Measurements from ENCODE around the gene IDI2.

Gene IDI2

DNA sequence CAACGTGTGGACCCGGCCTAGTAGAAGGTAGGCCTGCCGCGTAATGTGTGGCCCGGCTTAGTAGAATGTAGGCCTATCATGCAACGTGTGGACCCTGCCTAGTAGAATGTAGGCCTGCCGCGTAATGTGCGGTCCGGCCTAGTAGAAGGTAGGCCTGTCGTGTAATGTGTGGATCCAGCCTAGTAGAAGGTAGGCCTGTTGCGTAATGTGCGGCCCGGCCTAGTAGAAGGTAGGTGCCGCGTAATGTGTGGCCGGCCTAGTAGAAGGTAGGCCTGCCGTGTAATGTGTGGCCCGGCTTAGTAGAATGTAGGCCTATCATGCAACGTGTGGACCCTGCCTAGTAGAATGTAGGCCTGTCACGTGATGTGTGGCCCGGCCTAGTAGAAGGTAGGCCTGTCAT lies 49.3 kb downstream of the IDI2 start:
- DNase-seq: no peak

DNA sequence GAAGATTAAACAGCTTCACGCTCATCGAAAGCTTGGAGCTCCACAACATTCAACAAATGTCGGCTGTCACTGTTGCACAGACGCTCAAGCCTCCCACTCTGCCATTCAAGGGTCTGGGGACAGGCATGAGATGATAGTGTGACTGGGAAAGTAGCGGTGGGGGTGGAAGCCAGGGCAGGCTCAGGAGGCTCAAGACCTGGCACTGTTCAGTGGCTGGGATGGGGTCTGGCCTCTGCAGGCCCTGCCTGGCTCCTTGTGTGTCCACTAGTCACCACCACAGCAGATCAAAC lies 50.9 kb downstream of the IDI2 start:
- DNase-seq: no peak

DNA sequence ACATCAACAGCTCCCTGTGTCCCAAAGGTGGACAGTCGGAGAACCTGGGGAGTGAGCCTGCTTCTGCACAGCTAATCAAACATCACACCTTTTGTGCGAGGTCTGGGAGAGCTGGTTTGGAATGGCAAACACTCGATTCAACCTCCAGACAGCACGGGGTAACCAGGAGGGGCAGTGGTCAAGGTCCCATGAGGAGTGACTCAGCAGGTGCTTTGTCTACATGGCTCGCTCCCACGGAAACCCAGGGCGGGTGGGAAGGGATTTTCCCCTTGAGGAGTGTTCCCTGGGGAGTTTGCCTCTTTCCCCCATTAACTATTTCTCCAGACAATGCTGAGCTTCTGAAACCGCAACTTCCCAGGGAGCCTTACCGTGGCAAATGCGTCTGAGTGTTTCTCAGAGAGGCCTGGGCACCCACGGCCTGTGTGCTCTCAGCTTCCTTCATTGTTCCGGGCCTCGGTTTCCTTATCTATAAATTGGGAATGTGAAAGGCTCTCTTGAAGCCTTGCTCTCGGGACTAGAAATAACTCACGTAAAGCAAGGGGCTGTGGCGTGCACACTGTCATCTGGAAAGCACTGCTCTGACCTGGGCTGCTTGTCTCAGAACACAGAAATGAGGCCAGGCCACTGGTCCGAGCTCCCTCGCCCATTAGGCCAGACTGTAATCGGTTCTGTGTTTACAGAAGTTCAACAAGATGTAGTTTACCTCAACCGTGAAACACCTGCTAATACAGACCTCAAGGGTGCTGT lies 51.4 kb downstream of the IDI2 start:
- DNase-seq: no peak

DNA sequence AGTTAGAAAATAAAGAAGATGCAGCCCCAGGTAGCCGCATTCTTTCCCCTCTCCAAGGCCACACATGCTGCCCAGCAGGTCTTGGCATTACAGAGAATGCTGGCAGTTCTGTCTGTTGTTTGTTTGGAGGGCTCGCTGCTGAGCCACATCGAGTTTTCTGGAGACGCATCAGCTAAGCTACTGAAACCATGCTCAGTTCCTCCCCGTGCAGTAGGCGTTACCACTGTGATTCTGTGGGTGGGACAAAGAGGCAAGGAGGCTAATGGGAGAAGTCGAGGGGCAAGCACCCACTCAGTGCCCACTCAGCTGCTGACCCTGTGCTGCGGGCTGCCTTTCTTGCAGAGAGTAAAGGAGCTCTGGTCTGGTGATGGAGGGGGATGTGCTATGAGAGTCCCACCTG lies 52.9 kb downstream of the IDI2 start:
- DNase-seq: no peak

DNA sequence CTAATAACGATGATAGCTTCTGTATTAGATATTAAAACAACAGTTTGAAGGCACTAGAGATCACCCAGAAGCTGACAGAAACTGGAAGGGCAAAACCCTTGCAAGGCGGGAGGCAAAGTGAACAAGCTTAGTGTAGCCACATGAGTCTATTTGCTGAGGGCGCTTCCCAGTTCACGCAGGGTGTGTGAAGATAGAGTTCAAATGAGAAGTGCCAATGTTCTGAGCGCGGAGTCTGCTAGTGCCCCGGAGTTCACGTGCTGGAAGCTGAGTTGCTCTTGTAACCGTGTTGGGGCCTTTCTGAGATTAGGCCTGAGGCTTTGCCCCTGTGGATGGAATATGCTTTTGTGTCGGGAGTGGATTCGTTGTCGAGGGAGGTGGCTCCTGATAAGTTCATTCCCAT lies 54.0 kb downstream of the IDI2 start:
- DNase-seq: no peak

DNA sequence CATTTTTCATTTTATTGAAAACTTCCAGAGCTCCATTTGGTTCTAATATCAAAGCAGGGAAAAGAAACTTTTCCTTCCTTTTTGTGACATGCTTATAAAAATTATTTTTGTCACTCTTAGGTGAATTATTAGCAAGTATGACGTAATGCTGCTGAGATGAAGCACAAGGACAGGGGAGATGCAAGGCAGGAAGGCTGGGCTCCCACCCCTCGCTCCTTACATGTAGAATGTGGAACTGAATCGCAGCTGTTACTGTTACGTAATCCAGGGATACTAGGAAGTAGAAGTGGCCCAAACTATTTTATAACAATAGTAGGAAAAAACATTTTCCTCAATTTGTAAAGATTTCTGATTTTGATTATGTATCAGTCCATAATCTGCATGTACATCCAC lies 54.5 kb downstream of the IDI2 start:
- no peak for DNase-seq

DNA sequence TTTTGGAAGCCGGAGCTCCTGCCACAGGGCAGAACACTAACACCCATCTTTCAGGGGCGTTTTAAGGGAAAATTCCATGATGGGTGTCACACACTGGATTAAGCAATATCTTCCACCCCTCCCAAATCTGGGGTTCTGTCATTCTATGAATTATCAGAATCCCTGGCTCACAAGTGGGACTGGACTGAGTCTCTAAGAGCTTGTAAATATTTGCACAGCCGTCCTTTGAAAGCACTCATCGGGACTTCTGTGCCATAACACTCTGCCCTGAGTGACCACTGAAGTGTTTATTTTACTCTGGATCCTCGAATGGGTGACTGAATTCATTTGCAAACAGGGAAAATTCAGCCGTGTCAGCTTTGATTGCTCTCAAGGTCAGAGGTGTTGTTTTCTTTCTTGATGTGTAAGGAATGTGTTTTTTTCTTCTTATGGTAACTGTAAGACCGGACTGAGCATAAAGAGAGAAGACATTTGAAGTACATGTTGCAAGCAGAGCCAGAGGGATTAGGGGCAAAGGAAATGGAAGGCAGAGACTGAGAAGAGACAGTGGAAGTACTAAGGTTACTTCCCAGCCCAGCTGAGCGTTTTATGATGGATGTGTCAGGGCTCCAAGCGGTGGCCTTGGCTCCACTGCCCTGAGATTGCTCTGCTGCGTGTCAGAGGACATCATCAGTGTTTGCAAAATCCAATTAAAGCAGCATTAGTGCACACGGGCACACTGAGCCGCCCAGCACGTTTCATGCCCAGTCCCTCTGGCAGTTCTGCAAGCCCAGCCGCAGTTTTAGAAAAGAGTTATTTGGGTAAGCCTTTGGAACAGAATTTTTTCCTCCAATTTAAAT lies 55.1 kb downstream of the IDI2 start:
- no peak for DNase-seq

DNA sequence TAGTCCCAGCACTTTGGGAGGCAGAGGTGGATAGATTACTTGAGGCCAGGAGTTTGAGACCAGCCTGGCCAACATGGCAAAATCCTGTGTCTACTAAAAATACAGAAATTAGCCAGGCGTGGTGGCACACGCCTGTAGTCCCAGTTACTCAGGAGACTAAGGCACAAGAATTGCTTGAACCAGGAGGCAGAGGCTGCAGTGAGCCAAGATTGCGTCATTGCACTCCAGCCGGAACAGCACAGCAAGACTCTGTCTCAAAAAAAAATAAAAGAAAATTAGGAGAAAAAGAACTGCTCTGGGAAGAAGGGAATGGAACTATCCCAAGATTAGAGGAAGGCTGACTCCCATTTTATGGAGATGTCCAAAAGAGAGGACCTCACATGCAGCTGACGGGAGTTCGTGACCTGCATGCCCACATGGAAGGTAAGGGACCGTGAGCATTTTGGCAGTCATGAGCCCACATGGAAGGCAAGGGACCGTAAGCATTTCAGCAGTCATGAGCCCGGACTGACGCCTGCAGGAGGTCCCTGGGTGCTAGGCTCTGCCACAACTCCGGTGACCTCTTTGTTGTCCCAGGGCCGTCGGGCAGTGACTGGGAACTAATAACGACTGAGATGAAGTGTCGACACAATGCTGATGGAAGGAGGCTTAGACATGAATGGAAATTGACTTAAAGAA lies 56.0 kb downstream of the IDI2 start:
- no peak for DNase-seq
